HG02588 (cell line): Measurements from ENCODE around the gene ATP10A.

ENCODE experiments used
- ATAC-seq: cut with Tn5 transposase; IDR thresholded peaks from one replicate; pipeline ENCODE4 v1.9.1; 2021; ENCODE audit warnings: mild to moderate bottlenecking, moderate library complexity; ENCODE audit not compliant: unreplicated experiment

ATP10A gene

DNA sequence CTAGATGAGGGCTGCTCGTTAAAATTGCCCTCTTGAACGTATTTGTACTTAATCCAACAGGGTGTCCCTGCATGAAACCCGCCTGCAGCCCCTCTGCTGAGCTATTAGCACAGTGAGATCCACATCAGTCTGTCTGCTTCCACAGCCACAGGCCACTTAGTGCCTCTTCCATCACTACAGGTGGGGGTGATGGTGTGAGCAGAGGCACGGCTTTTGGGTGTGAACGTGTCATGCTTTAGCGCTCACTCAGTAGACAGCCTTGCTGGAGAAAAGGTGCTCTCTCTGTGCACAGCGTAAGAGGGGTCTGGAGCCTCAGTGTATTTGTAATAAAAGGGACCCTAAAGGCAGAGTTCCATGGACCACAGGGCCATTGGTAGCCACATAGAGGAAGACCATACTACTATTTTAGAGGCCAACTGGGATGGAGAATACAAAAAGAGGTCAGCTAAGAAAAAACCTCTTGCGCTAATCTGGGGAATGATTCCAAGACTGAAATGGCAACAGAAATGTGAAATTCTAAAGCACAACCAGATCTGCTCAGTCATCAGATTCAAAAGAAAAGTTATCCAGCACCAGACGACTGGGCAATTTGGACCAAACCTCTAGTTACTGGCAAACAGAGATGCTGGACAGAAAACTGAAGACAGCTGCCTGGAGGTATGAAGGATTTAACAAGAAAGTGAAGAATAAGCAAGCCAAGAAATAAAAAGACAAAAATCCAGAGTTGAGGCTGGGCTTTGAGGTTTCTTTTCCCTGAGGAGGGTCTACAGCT, 120.2 kb downstream of the ATP10A start:
- ATAC-seq, result no peak

DNA sequence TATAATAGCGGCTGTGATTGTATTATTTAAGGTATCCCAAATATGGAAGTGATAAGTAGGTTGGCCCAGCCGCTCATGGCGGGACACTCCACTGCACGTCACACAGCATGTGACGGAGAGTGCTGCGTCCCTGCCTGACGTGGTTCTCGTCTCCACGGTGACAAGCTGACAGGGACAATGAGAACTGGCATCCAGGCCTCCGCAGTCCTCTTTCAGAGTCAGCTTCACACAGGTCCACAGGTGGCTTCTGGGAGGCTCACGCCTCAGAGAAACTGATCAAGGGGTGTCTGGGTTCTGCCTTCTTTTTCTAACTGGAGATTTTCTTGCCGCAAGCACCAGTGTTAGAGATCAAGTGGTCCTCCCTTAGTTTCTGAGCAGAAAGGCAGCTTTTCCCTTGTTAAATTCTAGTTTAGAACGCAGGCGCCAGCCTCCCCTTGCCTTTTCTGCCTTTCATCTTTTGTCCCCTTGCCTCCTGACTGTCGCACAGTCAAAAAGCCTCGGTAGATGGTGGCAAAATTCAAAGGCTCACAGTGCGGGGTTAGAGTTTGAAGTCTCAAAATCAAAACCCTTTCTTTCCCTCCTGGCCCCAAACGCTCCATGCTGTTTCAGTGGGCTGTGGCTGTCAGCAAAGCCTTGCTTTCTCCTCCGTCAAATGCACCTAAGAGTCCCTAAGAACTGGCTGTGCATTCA, 120.9 kb downstream of the ATP10A start:
- no peak for ATAC-seq

DNA sequence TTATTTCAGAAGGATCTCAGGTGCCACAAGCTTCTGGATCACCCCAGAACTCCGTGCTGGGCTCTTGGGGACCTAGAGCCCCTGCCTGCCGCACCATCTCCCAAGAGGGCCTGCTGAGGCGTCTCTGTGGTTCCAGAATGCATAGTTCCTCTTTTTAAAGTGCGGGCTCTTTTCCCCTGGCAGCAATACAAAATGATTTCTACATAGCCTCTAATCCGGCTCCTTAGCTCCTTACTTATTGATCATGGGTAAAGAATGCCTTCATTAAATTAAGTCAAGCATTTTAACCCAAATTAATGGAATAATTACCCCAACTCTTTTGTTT, 121.9 kb downstream of the ATP10A start:
- ATAC-seq, result no peak

DNA sequence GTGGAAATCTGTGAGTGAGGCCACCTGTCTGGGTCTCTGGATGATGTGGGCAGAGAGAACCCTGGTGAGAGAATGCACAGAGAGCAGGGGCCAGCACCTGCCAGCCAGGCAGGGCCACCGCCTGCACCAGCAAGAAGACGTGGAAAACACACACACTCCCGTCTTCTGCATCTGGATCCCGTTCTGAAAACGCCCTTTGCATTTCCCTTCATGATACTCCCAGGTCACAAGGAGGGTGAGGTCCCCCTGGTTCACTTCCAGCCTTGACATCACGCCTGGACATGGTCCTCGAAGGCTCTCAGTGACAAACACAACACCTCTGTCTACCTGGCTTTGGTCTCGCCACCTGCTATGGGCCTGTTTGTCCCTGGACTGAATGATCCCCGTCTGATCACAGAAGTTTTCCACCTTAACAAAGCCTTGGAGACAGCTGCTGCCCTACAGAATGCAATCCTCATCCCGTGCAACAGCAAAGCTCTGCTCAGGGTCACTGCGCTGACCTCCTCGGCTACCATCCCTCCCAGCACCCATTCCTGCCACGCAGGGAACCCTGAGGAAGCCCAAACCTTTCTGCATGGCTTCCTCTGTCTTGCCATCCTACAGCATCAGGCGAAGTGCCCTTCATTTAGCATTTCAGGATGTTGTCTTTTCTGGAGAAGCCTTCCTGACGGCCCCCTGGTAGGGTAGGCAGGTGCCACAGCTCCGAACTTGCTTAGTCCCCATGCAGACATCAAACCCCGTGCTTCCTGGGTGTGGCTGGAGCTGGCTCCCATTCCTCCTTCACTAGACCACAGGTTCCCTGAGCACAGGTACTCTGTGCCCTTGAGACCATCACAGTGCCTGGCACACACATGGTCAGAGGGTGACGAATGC, 122.5 kb downstream of the ATP10A start:
- no peak for ATAC-seq

DNA sequence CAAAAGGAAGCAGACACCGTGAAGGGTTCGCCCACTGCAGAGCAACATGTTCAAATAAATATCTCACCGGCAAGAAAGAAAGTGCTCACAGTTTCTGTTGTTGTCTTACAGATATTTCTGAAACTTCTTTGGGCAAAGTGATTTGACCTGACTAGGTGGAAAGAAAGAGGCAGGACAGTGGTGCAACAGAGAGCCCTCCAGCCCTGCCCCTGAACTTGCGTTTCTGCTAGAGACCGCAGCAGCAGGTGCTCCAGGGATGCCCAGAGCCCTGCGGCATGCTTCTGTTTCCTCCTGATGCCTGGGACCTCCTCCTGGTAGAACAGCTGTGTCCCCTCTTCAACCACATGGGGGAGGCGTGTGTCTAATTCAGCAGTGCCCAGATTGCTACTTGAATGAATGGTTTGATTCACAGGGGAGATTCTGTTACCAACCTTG, 123.4 kb downstream of the ATP10A start:
- ATAC-seq, result no peak

DNA sequence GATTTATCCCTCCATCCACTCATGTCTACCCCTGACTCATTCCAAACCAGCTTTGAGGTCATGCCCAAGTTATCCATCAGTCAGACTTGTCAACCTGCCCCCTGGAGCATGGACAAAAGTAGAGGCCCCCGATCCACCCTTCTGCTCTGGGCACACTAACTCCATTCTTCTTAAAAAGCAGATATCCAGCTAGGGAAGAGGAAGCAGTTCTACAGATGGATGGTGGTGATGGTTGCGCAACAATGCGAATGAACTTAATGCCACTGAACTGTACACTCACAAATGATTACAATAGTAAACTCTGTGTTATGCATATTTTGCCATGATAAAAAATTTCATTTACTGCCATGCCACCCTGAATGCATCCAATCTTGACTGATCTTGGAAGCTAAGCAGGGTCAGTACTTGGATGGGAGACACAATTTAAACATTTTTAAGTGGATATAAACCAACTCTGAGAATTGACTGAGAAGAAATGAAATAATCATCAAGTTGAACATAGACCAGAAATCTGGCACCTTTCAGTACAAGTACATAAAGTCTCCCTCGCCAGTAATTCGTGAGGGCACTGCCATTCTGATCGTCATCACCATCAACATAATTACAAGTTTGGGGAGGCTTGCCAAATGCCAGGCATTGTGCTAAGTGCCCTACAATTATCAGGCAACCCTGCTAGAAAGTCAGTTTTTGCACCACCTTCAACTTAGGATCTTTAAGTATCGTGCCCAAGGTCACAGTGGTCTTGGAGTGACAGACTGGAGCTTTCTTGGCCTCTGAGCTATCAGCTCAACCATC, 124.8 kb downstream of the ATP10A start:
- no peak for ATAC-seq

DNA sequence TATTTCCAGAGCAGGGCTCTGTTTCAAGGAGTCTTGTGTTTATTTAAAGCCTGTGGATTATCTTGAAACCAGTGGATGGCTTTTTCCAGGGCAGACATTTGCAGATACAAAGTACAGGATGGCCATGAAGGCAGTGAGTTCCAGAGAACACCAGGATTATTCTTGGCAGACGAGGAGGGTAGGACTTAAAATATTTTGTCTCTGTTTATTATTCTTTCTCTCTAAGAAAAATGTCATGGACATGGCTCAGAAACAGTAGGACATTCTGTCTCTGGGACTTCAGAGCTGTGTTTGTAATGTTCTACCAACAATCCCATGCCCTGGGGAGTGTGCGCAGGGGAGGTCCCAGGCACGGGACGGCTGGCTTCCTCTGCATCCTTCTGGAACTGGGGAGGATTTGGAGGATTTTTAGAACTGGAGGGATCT, 125.9 kb downstream of the ATP10A start:
- no peak for ATAC-seq

DNA sequence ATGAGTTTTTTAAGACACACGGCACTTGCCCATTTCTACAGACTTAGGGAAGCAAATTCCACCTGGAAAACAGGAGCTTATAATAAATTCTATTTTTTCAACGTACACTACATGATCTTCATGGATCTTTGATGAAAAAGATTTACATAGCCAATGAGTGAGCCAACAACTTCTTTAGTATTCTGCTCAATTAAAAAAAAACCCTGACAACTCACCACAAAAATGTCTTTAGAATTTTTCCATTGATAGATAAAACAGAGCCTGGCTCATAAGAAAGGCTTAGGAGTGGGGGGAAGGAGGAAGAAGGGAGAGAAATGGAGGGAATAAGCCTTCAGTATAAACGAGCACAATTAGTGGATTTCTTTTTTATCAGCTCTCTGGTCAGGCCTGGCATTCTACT, 126.7 kb downstream of the ATP10A start:
- ATAC-seq, result no peak

DNA sequence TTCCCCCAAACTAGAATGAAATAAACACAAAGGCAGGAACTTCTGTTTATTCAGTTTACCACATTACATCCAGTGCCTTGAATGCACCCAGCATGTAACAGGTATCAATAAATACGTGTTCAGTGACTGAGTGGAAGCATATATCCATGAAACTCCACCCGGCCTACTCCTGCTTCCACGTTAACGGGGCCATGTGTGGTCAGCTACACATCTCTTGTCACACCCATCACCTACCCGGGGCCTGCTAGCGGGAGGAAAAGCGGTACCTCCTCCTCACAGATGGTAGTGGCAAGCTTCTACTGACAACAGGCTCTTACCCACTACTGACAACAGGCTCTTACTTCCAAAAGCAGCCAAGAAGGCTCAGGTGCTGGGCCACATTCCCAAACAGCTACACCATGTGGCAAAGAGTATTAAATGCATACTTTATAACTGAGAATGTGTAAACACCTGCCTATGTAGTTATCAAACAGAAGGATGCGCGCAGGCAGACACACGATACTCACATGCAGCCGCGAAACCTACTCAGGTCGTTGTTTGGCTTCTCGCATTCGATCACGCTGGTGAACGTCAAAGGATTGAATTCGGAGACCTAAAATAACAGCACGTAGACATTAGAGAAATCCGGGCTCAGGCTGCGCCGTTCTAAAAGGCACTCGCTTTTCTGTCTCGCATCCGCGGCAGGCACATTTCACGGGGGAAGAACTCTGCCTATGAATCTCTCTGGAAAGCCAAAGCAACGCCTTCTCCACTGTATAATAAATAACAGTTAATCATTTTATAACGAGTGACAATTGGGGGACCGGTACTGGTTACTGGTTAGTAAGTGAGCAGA, 127.4 kb downstream of the ATP10A start:
- no peak for ATAC-seq

DNA sequence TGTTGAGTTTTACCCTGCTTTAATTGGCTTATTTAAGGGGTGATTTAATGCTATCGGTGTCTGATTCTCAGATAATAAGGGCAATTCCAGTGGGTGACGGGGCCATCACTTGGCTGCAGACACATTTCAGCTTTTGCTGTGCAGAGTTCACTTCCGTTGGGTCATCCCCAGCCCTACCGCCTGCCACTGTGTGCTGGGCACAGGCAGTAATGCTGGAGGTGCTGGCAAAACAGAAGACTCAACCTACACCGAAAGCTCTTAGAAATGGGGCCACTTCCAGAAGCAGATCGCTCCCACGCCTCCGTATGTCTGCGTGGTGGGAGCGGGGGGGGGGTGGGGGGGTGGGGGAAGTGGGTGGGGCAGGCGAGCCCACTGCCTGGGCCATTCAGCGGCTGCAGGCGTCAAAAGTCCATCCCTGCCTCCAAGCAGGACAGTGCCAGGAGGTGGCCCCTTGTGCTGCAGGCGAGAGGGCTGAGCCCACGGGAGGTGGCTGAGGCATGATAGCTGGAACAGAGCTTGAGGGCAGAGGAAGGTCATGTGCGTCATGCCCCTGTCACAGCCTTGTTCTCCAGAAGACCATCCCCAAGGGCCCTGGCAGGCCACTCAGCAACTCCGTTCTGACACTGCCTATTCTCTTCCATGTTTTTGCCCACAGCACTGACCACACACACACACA, 128.3 kb downstream of the ATP10A start:
- ATAC-seq, result no peak

DNA sequence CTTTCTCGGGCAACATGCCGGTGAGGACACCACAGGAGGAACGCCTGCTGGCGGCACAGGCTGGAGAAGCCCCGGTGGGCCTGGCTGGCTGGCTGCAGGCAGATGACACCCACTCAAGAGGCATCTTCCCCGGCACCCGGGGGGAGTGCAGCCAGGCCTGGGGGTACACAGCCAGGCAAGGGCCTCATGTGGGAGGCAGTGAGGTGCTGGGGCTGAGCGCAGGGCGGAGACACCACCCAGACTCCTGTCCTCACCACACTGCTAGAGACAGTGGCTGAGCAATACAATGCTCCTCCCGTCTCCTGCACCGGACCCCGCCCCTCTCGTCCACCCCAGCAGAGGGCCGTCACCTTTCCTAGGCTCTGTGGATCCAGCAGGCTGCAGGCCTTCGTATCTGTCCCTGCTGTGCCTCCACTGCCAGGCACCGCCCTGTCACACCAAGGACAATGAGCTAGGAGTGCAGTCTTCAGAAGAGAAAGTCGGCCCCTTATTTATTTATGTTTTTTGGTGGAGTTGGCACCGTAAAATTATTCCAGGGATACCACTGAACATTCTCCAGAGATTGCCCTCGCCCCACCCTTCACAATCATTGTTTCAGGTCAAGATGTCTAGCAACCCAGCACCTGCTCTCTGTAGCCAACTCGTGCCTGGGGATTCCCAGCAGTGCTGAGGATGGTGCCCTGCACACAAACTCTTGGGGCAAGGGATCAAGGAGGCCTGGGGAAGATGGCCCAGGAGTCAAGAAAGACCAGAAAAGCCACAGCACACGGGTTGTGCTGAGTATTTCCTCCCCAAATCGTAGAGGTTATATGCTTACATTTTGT, 129.1 kb downstream of the ATP10A start:
- no peak for ATAC-seq

DNA sequence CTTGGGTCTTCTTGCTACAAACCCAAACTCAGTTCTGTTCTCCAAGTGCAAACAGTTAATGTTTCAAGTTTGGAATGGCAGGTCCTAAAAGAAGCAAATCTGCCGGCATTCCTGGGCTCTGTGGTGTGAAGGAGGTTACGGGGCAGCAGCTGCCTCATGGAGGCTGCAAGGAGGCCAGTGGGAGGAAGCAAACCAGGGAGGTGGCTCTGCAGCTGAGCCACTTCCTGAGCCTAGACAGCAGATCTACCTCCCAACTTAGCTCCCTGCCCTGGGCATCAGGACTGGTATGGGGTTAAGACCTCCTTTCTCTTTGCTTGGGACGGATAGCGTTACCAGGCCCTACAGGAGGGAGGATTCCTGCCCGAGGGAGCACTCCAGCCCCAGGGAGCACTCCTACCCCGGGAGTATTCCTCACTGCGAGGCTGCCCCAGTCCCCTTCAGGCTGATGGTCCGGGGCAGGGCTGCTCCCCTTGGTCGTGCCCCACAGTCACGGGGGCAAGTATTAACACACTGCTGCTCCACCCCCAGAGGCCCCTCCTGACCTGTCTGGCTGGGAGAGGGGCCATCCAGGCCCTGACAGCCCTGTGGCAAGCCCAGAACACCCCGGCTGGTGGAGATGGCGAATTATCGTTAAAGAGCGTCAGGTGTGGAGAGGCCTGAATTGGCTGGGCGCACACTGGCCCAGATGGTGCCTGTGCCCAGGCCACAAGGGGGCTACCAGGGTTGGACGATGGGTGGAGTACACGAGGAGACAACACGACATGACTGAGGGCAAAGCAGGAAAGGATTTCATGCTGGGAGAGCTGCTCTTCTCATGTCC, 129.9 kb downstream of the ATP10A start:
- ATAC-seq, result no peak

DNA sequence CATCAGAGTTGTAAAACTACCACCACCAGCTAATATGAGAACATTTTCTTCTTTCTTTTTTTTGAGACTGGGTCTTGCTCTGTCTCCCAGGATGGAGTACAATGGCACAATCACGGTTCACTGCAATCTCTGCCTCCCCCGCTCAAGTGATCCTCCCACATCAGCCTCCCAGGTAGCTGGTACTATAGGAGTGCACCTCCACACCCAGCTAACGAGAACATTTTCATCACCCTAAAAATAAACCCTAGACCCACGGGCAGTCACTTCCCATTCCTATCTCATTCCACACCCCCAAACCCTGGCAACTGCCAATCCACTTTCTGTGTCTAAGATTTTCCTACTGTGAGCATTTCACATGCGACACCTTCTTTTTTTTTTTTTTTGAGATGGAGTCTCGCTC, 130.9 kb downstream of the ATP10A start:
- no peak for ATAC-seq

DNA sequence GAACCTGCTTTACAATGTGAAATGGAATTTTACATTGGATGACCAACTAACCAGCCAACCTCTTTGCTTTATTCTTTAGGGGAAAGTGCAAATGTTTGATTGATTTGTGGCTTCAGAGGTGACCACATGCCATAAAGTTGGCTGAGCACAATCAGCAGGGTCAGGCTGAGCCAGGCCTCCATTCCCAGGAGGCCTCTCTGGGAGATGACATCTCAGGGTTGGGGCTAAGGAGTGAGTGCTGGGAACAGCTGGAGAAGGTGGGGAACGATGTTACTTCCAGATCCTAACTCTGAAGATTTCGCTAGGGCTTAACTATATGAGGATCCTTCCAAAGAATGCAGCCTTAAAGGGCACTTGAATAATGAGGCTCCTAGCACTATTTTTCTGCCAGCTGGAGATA, 131.7 kb downstream of the ATP10A start:
- no peak for ATAC-seq

DNA sequence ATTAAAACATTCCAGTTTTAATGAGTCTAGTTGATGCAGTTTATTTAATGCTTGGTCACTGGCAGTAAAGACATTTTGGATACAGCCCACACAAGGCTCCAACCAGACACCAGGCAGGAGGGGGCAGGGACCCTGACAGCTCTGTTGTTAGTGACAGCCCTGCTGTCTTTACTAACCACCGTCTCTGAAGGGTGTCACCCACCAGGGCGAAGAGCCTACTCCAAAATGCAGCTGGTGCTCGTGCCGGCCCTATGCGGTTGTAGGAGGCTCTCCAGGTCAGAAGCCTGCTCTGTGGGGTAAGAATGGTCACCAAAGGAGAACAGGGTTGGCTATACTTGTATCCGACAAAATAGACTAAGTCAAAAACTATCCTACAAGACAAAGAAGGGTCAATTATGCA, 132.2 kb downstream of the ATP10A start:
- no peak for ATAC-seq

DNA sequence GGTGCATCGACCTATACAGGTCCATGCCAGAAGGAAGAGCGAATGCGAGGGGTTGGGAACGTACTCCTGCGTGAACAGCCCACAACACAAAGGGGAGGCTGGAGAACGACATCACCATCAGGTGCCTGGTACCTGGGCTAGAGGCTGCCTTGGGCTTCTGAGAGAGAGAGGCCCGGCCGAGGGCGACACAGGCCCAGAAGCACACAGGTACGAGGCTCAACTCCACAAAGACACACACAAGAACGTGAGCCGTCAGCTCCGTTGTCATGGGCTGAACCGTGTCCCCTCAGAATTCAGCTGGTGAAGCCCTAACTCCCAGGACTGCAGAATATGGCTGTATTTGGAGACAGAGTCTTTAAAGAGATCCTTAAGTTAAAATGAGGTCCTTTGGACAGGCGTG, 134.3 kb downstream of the ATP10A start:
- ATAC-seq, result no peak

DNA sequence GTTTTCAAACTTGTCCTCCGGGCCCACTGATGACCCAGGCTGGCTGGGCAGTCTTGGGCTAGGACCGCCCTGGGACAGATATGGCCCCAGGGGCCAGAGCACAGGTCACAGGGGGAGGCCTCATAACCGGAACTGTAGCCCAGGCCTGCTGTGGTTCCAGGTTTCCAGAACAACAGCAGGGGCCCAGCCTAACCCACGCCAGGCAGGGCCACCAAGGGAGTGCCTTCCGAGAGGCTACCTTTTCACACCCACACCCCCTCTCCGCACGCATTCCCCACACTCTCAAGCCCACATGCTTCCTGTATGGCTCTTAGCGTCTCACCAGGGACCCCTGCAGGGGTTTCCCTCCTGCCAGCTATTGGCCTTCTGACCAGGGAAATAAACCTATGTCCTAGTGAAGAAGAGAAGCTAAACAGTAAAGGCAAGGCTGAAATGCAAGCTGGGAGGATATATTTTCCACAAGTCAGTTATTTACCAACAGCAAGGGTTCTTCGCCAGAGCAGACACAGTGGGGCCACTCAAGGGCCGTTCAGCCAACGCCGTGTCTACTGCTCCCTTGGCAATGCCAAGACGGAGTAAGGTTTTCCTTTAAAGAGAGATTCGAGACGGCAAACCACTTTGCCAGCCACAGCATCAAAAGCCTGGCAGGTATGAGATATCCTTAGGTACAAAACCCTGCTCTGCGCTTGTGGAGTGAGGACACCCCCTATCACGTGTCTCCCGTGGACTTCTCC, 135.1 kb downstream of the ATP10A start:
- no peak for ATAC-seq
